ENCODE measurements around the gene ARMC5. TPM values are rescaled to one million over a fixed set of nuclear protein-coding genes. Genes with fewer than 3 reads are reported as not detected.

Gene ARMC5
- total RNA-seq, 1 experiment from 2014 or later, result 11.8 TPM

DNA sequence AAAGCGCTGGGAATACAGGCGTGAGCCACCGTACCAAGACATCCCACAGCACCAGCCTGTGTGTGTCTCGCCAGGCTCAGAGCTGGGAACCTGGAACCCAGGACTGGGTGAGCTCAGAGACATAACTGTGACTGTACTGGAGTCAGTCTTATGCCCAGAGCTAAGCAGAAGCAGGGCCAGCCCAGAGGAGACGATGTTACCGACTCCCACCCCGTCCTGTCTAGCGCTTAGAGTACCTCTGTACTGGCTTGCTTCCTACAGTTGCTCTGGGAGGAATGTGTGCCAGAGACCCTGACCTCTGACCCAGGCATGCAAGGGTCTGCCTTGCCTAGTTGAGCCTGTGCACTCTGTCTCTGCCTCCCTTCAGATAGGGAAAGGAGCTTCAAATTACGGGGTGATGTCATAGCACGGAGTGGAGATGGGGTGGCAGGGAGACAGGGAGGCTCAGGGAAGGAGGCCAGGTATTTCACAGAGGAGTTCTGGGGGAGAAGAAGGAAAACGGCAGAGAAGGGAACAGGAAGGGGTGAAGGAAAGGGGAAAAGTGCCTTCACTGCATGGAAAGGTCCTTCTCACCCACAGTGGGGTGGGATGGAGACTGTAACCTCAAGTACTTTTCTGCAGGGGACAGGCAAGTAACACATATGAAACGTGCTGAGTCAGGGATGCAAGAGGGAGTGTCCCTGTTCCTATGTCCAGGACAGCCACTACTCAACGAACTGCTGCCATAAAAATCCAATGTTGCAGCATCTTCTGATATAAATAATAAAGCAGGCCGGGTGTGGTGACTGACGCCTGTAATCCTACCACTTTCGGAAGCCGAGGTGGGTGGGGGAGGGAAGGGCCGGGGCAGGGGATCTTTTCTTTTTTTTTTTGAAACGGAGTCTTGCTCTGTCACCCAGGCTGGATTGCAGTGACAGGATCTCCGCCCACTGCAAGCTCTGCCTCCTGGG, 5.8 kb upstream of the ARMC5 start:
- no peaks in the 10 kb centered on the region for H3K36me3 ChIP-seq (ENCODE audit: control insufficient read depth in 1 of 2, insufficient read depth in 2 of 2, low read length in 2 of 2)
- TF ChIP-seq ZBTB33 (IDR thresholded peaks at IDR 0.05; ENCODE audit: extremely low read depth, insufficient replicate concordance, low read length), result no peak
- peak; percentile 37 for TF ChIP-seq POLR2AphosphoS5 (IDR thresholded peaks at IDR 0.05; ENCODE audit: low read depth, low read length)
- ChIA-PET RAD21 (ENCODE audit: low non-redundant PET in 1 of 2, low total read pairs in 2 of 2, uncharacterized antibody in 2 of 2, unreplicated experiment in 2 of 2) (no interaction called here), POLR2A (interaction anchor here (0.5 kb wide), 1 partner anchor 25 kb away, joined by 3 read pairs; no protein-coding TSS in a partner anchor), CTCF (interaction anchor here (1.0 to 6.0 kb wide), 3 partner anchors 7 to 20 kb away, joined by 3 to 36 read pairs (median 15); partner anchors contain the start of genes ARMC5 and ZNF843)
- H3K4me2 ChIP-seq (ENCODE audit: low read length), result peak overlapping the region; percentile 50
- H3K9me3 ChIP-seq (ENCODE audit: control insufficient read depth in 1 of 2, insufficient read depth in 1 of 2, low read depth in 1 of 2, low read length in 2 of 2), result no peaks in the 10 kb centered on the region
- no peak for ATAC-seq
- no peaks in the 10 kb centered on the region for H4K20me1 ChIP-seq (ENCODE audit: insufficient read depth)
- H3K9me2 ChIP-seq (ENCODE audit: insufficient read depth), result no peaks in the 10 kb centered on the region
- DNase-seq (ENCODE audit: low read depth, low spot score), result no peak
- H3K27ac ChIP-seq (ENCODE audit: low read depth, low read length), result peak overlapping the region; percentile 30
- peaks cover 32% of the 10 kb centered on the region for H3K79me2 ChIP-seq (ENCODE audit: insufficient read depth, low read length)
- H3K9ac ChIP-seq (ENCODE audit: low read length), result peak overlapping the region; percentile 16; the same call in 1 of the 2 replicates
- H3K4me1 ChIP-seq (ENCODE audit: control insufficient read depth in 1 of 2, insufficient read depth in 2 of 2, low read length in 2 of 2), result peaks cover 30 to 54% of the 10 kb centered on the region in 2 experiments
- H2AFZ ChIP-seq (ENCODE audit: low read depth, low read length, poor library complexity, severe bottlenecking), result no peak overlapping the region
- intact Hi-C loops (cut with micrococcal nuclease), result loop anchor here (10.0 kb wide), 2 partner anchors 239 to 379 kb away; partner anchors contain the start of genes PYDC1, TRIM72, ZNF646 and ZNF668
- BruUV-seq (replicated peaks), result no TSS peak
- no peak overlapping the region for H3K4me3 ChIP-seq (replicated peaks in 1 of 2; ENCODE audit: low read depth in 1 of 2, low read length in 2 of 2)
- H3K27me3 ChIP-seq (ENCODE audit: insufficient read depth, low read length), result no peaks in the 10 kb centered on the region

All from HCT116 (cell line).